Osteocyte (in vitro differentiated cells): ENCODE measurements around the gene NRXN3. TPM values are rescaled to one million over a fixed set of nuclear protein-coding genes. Genes with fewer than 3 reads are reported as not detected.

ENCODE experiments used
- DNase-seq: peaks from one replicate; pipeline ENCODE4 v3.0.0; 2021; ENCODE audit warnings: mixed read lengths; ENCODE audit not compliant: unreplicated experiment; ENCODE audit errors: extremely low spot score
- H3K27ac Mint-ChIP-seq: one replicate; pipeline ENCODE4 v1.8.0; 2021; ENCODE audit warnings: mild to moderate bottlenecking, mixed read lengths; ENCODE audit not compliant: unreplicated experiment
- H3K27me3 Mint-ChIP-seq: one replicate; pipeline ENCODE4 v1.8.0; 2021; ENCODE audit warnings: mixed read lengths; ENCODE audit not compliant: unreplicated experiment
- H3K36me3 Mint-ChIP-seq: one replicate; pipeline ENCODE4 v1.8.0; 2021; ENCODE audit warnings: mixed read lengths; ENCODE audit not compliant: unreplicated experiment
- H3K4me1 Mint-ChIP-seq: one replicate; pipeline ENCODE4 v1.8.0; 2021; ENCODE audit warnings: mixed read lengths; ENCODE audit not compliant: unreplicated experiment
- H3K4me3 Mint-ChIP-seq: one replicate; pipeline ENCODE4 v1.8.0; 2021; ENCODE audit warnings: mild to moderate bottlenecking, moderate library complexity, mixed read lengths; ENCODE audit not compliant: unreplicated experiment
- H3K9me3 Mint-ChIP-seq: one replicate; pipeline ENCODE4 v1.8.0; 2021; ENCODE audit warnings: mixed read lengths; ENCODE audit not compliant: unreplicated experiment
- CTCF ChIP-seq: fragments of 200-600 bp; sonication (generic); IDR thresholded peaks from 2 replicates; pipeline ENCODE4 v1.5.0; 2021; ENCODE audit warnings: antibody characterized with exemption, mild to moderate bottlenecking, moderate library complexity
- total RNA-seq: library from RNA; stranded (reverse); gene quantifications from 2 replicates; pipeline ENCODE4 v1.2.1, GENCODE V29; 2021

NRXN3 gene
- total RNA-seq, 1 donor from 2014 or later, result 26.5 TPM

GRCh38 chr14:79783041-79783440, 1612.9 kb downstream of the NRXN3 start:
- Mint-ChIP-seq H3K4me3 (no peak overlapping the region), H3K36me3 (peaks cover 1% of the 10 kb centered on the region), H3K4me1 (peaks cover 7% of the 10 kb centered on the region), H3K9me3 (peaks cover 6% of the 10 kb centered on the region), H3K27me3 (no peaks in the 10 kb centered on the region), H3K27ac (no peak overlapping the region)
- DNase-seq, result no peak
- TF ChIP-seq CTCF, result no peak

- no peaks in the 10 kb centered on the region for H3K27me3 Mint-ChIP-seq
- peaks cover 2% of the 10 kb centered on the region for H3K4me1 Mint-ChIP-seq
- no peak overlapping the region for H3K27ac Mint-ChIP-seq
- H3K4me3 Mint-ChIP-seq, result no peak overlapping the region
- no peak for DNase-seq
- peaks cover 1% of the 10 kb centered on the region for H3K36me3 Mint-ChIP-seq
- H3K9me3 Mint-ChIP-seq, result peaks cover 6% of the 10 kb centered on the region
- no peak for TF ChIP-seq CTCF
Measured at GRCh38 chr14:79786522-79786921, 1616.3 kb downstream of the NRXN3 start.

GRCh38 chr14:79788346-79788745, 1618.2 kb downstream of the NRXN3 start:
- no peak overlapping the region for H3K4me3 Mint-ChIP-seq
- TF ChIP-seq CTCF, result no peak
- no peak overlapping the region for H3K27ac Mint-ChIP-seq
- H3K4me1 Mint-ChIP-seq, result no peaks in the 10 kb centered on the region
- DNase-seq, result no peak
- H3K36me3 Mint-ChIP-seq, result peaks cover 1% of the 10 kb centered on the region
- no peaks in the 10 kb centered on the region for H3K27me3 Mint-ChIP-seq
- H3K9me3 Mint-ChIP-seq, result peaks cover 6% of the 10 kb centered on the region

- Mint-ChIP-seq H3K9me3 (no peaks in the 10 kb centered on the region), H3K27ac (no peak overlapping the region)
Measured at GRCh38 chr14:79791055-79791732, 1621.0 kb downstream of the NRXN3 start.

GRCh38 chr14:79802093-79802492, 1631.9 kb downstream of the NRXN3 start:
- H3K36me3 Mint-ChIP-seq, result no peaks in the 10 kb centered on the region
- no peaks in the 10 kb centered on the region for H3K9me3 Mint-ChIP-seq
- no peak for DNase-seq
- no peak overlapping the region for H3K4me3 Mint-ChIP-seq
- H3K27me3 Mint-ChIP-seq, result no peaks in the 10 kb centered on the region
- H3K4me1 Mint-ChIP-seq, result no peaks in the 10 kb centered on the region
- H3K27ac Mint-ChIP-seq, result no peak overlapping the region
- TF ChIP-seq CTCF, result no peak

More at GRCh38 chr14:79791055-79791732, 1621.0 kb downstream of the NRXN3 start:
- Mint-ChIP-seq H3K27me3 (no peaks in the 10 kb centered on the region), H3K4me1 (peaks cover 4% of the 10 kb centered on the region), H3K36me3 (no peaks in the 10 kb centered on the region), H3K4me3 (no peak overlapping the region)
- no peak for TF ChIP-seq CTCF
- no peak for DNase-seq
